SKM-1 (cell line): ENCODE data around the gene ACAP3.
"Not testable (repeated sequence)": the region's sequence is repeated elsewhere in the genome, so short reads cannot be mapped to it uniquely, and the experiment has no call there.

Experiments
- DNase-seq: peaks from one replicate; lab custom pipeline; 2025; ENCODE audit not compliant: unreplicated experiment; lab: John Stamatoyannopoulos, UW

The ACAP3 gene

DNA sequence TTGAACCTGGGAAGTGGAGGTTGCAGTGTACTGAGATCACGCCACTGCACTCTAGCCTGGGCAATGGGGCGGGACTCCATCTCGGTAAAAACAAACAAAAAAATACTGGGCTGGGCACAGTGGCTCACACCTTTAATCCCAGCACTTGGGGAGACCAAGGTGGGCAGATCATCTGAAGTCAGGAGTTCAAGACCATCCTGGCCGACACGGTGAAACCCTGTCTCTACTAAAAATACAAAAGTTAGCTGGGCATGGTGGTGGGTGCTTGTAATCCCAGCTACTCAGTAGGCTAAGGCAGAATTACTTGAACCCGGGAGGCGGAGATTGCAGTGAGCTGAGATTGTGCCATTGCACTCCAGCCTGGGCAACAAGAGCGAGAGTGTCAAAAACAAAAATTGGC is 8.5 kb upstream of the ACAP3 start:
- not testable (repeated sequence) for DNase-seq

DNA sequence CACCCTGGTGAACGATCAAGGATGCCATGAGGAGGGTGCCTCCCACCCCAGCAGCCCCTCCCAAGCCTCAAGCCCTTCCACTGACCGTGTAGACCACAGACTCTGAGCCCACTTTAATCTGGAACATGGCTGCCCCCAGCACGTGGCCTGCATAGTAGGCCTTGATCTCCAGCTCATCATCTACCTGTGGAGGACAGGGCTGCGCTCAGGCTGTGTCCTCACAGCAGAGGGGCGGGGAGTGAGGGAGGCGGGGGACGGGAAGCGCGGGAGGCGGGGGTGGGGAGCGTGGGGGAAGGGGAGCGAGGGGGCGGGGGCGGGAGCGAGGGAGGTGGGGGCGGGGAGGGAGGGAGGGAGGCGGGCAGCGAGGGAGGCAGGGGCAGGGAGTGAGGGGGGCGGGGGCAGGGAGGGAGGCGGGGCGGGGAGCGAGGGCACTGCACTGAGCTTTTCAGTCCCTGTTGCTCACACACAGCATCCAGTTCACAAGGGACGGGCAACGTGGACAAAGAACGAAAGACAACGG is 7.8 kb upstream of the ACAP3 start:
- no peak for DNase-seq

DNA sequence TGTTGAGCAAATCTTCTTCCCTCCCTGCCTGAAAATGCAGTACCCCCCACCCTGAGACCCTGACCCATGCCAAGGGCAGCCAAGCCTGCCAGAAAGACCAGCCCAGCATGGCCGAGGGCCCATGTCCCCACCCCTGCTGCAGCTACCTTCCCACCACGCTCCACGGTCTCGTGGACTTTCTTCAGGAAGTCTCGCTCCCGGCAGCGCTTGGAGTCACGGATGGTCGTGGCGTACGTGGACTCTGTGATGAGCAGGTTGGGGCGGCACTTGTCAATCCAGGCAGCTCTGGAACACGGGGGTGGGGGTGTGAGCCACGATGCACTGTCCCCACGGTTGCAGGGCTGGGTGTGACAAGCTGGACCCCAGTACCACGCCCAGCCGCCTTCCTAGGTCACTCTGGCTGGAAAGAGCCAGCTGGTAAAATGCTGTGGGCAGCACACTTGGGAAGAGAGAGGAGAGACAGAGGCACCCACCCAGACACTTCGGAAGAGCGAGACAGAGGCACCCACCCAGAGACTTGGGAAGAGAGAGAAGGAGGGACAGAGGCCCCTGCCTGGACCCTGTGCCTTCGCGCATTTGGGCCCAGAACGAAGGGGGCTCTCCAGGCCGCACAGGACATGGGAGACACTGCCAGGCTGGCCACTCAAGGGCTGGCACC is 7.1 kb upstream of the ACAP3 start:
- no peak for DNase-seq

DNA sequence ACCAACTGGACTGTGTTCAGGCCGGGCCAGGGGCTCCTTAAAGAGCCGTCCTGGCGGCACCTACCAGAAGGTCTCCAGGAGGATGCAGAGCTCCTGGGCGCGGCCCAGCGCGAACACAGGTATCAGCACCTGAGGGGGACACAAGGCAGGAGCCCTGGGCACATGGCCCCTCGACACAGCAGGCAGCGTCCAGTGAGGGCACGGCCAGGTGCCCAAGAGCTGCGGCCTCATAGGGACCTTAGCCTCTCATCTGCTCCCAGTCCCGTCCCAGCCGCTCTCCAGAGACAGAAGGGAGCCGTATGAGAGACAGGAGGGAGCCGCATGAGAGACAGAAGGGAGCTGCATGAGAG is 6.5 kb upstream of the ACAP3 start:
- DNase-seq, result no peak

DNA sequence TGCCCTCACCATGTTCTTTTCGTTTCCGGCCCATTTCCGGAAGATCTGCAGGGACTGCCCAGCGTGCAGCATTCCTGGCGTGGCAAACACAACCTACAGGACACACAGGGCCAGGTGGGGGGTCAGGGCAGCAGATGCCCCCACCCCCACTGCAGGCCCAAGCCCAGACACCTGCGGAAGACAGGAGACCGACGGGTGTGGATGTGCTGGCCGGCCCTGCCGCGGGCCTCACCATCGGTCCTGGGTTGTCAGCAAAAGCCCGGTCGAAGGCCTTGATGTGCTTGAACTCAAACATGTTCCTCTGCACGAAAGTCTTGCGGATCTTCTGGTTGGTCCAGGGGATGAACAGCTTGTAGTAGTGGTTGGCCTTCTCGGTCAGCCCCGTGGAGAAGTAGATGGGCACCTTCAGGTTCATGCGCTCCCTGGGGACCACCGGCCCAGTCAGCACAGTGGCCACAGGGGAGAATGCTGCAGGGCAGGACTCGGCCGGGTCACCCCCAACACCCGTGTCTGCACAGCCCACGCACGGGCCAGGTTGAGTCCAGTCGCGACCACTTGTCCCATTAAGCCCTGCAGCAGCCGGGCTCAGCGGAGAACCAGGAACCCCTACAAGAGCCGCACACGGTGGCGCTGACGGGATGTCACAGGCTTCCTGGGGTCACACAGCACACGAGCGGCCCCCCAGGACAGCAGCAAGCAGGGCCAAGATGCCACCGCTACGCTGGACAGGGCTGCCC is 5.9 kb upstream of the ACAP3 start:
- DNase-seq, result no peak

DNA sequence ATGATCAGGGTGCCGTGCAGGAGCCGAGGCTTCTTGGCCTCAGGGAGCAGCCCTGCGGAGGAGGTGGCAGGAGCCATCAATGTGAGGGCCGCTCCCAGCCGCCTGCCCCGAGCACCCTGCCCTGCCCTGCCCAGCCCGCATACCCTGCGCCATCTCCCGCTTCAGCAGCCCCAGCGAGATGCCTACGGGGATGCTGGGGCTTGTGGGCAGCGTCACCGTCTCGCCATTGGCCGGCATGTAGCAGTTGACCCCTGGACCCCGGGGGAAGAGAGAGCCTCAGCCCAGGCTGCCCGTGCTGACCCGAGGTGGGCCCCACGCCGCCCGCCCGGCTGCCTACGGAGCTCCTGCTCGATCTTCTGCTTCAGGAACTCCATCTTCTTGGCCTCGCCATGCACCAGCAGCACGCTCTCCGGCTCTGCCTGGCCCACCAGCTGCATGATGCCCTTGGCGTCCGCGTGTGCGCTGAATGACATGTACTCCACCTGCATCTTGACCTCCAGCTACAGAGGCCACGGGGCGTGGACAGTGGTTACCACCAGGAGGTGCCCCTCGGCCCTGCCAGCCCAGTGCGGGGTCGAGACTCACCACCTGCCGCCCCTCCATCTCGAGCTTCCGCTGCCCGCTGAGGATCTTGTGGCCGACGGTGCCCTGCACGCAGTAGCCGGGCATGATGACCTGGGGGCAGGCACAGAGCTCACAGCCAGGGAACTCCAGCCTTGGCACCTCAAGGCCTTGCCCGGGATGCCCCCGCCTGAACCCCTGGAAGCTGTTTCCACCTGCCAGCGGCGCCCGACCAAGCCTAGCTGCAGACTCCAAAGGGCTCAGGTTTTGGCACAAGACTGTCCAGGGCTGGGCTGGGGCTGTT is 5.0 kb upstream of the ACAP3 start:
- no peak for DNase-seq

DNA sequence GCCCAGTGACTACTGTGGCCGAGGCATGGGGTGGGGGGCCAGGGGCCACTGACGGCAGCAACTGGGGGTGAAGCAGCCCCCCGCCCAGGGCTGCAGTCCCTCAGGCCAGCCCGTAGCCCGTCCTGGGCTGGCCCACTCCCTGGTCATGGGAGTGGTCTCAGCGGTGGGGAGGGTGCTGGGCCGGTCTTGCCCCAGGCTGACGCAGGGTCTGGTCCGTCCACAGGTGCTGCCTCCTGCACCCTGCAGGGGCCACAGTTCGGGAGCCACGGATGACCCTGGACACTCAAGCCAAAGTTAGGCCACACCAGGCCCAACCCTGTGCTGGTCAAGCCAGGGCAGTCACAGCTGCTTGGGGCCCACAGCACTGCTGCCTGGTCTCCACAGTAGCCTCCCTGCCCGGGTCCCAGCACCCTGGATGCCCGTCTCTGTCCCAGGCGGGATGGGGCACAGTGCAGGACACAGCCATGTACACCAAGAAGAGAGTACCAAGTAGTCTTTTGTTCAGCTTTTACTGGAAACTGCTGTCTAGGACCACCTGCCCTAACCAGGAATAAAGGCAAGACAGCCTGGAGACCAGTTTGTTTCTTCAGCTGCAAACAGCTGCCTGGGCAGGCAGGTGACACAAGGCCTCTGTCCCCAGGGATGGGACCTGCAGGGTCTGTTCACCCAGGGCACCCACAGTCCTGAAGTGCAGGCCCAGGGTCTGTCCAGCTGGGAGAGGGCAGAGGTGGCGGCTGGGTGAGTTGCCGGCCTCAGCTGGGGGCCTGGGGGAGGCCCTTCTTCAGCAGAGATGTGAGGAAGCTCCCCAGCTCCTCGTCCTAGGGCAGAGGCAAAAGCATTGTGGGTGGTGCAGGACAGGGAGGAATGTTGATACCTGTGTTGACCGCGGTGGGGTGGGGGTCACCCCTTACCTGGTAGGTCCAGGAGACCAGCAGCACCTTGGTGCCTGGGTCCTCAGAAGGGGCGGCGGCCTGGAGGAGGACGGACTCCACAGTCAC is 3.7 kb upstream of the ACAP3 start:
- DNase-seq, result no peak

DNA sequence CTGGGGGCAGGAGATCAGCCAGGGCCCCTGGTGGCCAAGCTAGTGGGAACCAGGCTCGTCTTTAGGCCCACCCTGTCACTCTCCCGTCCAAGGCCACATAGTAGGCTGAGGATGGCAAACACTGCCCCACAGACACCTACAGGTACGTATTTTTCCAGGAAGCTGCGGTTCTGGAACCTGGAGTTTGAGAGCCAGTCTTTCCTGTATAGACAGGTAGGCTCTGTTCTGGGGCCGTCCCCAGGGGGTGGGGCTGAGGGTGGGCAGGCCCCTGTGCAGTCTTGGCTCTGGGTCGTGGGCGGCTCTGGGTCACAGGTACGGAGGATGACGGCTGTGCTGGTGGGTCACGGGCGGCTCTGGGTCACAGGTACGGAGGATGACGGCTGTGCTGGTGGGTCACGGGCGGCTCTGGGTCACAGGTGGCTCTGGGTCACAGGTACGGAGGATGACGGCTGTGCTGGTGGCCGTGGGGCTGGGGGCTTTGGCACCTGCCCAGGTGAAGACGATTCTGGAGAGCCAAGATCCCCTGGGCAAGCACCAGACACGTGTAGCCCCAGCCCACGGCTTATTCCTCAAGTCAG is 2.8 kb upstream of the ACAP3 start:
- DNase-seq, result no peak

DNA sequence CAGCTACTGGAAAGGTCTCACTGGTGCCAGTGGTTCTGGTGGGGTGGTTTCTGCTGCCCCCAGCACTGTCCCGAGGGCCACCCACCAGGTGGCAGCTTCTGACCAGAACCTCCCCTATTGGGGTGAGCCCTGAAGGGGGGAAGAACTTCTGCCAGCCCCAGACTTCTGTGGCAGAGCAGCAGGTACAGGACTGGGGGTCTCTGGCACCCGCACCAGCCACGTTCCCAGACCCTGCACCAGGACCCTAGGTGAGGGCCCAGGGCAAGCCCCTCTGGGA is 2.3 kb upstream of the ACAP3 start:
- no peak for DNase-seq

DNA sequence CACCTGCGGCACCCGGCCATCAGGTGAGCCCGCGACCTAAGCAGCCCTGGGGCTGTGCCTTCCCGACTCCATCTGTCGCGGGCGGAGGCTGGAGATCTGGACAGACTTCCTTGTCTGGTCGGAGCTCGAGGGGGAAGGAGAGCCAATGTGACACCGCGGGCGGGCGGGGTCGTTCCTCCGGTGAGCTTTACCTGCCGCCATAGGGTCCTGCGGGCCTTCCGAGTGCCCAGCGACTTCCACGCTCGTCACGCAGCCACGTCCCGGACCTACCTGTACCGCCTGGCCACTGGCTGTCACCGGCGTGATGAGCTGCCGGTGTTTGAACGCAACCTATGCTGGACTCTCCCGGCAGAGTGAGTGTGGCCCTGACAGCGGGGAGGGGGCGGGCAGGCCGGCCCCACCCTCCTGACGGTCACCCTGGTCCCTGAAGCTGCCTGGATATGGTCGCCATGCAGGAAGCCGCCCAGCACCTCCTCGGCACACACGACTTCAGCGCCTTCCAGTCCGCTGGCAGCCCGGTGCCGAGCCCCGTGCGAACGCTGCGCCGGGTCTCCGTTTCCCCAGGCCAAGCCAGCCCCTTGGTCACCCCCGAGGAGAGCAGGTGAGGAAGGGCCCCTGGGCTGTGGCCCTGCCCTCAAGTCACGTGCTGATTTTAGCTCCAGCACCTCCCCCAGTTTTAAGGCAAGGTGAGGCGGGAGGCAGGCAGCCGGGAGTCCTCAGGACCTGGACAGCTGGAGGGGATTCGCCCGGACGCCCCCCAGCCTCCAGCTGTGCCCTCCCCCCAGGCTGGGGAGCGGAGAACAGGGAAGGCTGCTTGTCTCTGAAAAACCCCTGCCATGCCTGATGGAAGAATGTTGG is 1.8 kb upstream of the ACAP3 start:
- no peak for DNase-seq

DNA sequence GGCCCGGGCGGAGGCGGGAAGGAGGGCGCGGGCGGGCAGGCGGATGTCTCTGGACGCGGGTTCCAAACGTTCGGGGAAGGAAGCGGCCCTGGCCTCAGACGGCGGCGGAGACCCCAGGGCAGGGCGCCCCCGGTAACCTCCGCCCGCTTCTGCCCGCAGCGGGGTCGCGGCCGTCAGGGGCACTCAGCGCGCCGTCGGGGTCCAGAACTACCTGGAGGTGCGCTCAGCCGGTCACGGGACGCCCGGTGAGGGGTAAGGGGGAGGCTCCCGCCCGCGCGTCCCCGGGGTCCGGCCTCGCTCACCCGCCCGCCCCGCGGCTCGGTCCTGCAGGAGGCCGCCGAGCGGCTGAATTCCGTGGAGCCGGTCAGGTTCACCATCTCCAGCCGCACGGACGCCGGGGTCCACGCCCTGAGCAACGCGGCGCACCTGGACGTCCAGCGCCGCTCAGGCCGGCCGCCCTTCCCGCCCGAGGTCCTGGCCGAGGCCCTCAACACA is 1.1 kb upstream of the ACAP3 start:
- DNase-seq, result no peak

DNA sequence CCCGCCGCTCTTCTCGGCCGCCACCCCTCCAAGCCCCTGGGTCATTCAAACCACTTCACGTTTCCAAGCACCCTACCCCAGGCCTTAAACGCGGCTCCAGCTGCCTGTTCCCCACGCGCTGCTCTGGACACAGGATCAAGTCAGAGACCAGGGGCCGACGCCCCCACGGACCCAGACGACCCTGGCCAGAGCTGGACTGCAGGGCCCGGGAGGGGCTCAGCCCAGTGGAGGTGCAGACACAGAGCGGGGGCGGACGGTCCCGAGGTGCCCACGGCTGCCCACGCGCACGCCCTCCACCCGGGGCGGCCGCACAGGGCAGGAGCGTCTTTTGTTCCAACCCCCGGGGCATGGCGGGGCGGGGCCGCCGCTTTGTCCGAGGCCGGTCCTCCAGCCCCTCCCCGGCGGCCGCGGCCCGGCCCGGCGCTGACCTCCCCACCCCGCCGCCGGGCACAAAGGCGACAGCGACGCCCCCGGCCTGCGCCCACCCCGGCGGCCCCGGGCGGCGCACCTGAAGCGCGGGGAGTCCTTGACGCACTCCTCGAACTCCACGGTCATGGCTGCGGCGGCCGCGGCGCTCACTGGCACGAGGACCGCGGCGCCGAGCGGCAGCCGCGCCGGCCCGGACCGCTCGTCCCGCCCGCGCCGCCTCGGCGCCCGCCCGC is 338 bp downstream of the ACAP3 start:
- DNase-seq, result no peak

DNA sequence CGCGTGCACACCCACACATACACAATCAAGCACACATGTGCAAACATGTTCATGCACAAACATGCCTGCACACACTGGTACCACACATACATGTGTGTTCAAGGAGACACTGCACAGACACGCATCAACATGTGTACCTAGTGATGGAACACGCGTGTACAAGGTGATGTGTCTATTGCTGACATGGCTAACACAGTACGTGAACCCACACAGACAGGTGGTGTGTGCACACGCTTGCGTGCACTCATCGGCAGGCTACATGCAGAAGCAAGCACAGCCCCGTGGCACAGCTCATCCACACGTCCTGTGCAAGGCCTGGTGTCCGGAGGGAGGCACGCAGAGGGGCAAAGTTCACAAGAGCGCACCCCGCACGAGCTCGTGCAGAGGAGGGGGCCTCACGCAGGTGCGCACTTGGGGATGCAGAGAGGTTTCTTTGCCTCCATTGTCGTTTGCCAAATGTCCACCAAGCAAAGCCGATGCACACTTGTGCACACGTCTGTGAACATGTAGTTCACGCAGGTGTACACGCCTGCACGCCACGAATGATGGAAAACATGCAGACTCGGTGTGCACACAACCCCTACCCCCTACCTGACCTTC is 969 bp downstream of the ACAP3 start:
- DNase-seq, result no peak

DNA sequence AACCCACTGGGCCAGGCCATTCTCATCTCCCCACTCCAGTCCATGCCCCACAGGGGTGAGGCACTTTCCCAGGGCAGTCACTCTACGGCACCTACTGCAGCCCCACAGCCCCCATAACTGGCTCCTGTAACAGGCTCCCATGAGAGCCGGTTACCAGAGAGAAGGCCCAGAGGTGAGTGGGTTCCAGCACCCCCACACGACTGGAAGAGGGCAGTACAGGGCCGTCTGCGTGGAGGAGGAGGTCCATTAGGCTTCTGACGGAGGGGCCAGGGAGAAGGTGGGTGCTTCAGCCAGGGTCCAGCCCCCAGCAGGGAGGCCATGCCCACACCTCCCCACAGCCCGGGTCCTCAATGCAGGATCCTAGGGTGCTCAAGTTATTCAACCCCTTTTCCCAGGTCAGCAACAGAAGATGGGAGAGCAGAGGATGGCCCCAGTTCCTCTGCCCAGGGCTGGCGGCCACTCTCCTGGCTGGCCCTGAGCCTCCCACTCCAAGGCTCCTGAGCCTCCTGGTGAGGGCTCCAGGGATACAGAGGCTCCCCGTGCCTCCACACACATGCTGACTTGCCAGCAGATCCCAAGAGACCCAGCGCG is 1.6 kb downstream of the ACAP3 start:
- no peak for DNase-seq

DNA sequence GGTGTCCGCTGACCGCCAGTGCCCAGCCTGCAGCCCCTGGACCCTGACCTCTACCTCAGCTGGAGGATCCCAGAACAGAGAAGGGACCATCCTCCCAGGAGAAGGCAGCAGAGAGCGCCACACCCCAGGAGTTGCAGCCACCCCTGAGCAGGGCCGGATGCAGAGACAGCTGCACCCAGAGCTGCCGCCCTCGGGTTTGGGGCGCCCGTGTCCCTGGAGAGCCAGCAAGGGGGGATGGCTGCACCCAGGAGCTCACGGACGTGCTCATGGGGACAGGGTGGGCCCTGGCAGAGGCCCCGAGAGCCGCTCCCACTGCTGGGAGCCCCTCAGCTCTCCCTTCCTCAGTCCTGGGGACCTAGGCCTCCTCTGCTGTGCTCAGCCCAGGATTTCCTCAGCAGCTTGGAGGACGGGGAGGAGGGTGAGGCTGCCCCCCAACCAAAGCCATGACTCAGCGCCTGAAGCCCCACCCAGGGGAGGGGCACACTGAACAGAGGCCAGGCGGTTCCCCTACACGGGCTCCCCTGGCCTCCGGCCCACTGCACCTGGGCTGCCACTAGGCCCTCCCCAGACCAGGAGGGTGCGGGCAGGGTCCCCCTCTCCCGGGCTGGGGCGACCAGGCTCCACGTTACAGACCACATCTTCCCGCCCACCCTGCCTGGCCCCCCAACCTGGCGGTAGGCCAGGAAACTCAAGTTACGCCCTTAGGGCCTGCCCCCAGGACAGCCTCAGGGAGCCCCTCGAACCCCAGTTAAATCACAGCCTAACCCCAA is 2.2 kb downstream of the ACAP3 start:
- no peak for DNase-seq

DNA sequence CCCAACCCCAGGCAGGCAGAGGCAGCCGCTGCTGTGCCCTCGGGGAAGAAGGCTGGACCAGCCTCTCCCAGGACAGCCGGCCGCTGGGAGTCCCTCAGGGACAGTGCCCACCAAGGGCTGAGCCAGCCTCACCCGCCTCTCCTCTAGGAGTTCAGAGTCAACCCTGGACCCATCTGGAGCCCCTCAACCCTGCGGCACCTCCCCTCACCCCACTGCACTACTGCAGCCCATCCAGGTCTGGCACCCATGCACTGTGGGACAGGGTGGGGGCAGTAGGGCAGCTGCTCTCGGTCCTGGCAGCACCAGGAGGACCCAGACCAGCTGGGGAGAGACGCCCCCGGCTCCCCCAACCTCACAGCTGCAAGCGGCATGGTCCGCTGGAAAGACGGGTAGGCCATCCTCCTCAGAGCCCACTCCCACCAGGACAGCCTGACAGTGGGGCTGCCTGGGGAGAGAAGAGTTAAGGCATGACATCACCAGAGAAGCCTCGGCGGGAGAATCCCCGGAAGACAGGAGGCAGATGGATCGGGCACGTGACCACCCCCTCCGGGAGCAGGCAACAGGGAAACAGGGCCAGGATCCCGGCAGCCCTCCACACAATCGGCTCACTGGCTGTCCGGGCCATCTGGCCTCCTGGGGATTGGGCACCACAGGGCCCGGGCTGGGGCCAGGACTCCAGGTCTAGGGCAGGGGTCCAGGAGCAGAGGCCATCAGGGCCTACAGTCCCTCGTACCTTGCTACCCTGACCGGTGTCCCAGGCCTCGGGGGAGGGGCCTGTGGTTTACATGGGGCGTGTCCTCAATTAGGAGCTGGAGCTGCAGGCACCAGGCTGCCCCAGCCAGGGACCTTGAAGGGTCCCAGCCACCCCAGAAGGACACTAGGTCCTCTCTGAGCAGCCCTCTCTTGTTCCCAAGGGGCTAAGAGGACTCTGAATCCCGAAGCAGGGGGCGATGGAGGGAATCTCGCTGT is 3.1 kb downstream of the ACAP3 start:
- no peak for DNase-seq
